H1 (cell line): ENCODE data around the gene JMJD8. TPM values are rescaled to one million over a fixed set of nuclear protein-coding genes. Genes with fewer than 3 reads are reported as not detected.

Experiments used
- CTCF ChIA-PET: fragments of 300-600 bp; sonication (Branson Sonifier 250); formaldehyde crosslinking; loops from one replicate; lab custom pipeline; 2021; ENCODE audit not compliant: partially characterized antibody; lab: Charles Lee
- POLR2A ChIA-PET: fragments of 300-600 bp; sonication (Branson Sonifier 250); formaldehyde crosslinking; loops from one replicate; lab custom pipeline; 2021; ENCODE audit warnings: inconsistent platforms; ENCODE audit not compliant: partially characterized antibody; lab: Charles Lee
- DNase-seq, 2 experiments: peaks; one replicate each; pipeline versions ENCODE4 v3.0.0 to v3.0.0-alpha.2; 2010 to 2022; ENCODE audit warnings: low spot score in 2 of 2, low read depth in 1 of 2, mixed read lengths in 1 of 2
- FAIRE-seq: peaks from 2 replicates; lab custom pipeline; 2011; peaks lifted over from hg19 to GRCh38; lab: Jason Lieb, UNC
- H2AFZ ChIP-seq: 2 replicates; pipeline ENCODE4 v1.8.1; 2012; ENCODE audit warnings: low read length, inconsistent platforms
- H2AK5ac ChIP-seq: 2 replicates; pipeline ENCODE4 v1.6.1; 2013; ENCODE audit warnings: low read depth, low read length
- H2BK120ac ChIP-seq: replicated peaks from 2 replicates; pipeline ENCODE3; 2013; ENCODE audit warnings: low read depth, low read length, inconsistent platforms
- H2BK12ac ChIP-seq: 2 replicates; pipeline ENCODE4 v1.6.1; 2013; ENCODE audit warnings: low read depth, low read length
- H2BK15ac ChIP-seq: 2 replicates; pipeline ENCODE4 v1.6.1; 2013; ENCODE audit warnings: low read length
- H2BK20ac ChIP-seq: 2 replicates; pipeline ENCODE4 v1.6.1; 2013; ENCODE audit warnings: low read length
- H2BK5ac ChIP-seq: 2 replicates; pipeline ENCODE4 v1.6.1; 2013; ENCODE audit warnings: low read depth, low read length
- H3K14ac ChIP-seq: 2 replicates; pipeline ENCODE4 v1.6.1; 2013; ENCODE audit warnings: inconsistent platforms; ENCODE audit not compliant: insufficient read length
- H3K18ac ChIP-seq: 2 replicates; pipeline ENCODE4 v1.6.1; 2013; ENCODE audit warnings: low read length; ENCODE audit errors: extremely low read depth
- H3K23ac ChIP-seq: 2 replicates; pipeline ENCODE4 v1.6.1; 2013; ENCODE audit warnings: inconsistent platforms; ENCODE audit not compliant: insufficient read length
- H3K23me2 ChIP-seq: 2 replicates; pipeline ENCODE4 v1.6.1; 2013; ENCODE audit warnings: low read depth, low read length
- H3K27ac ChIP-seq: 2 replicates; pipeline ENCODE4 v1.6.1; 2011; ENCODE audit warnings: low read depth, low read length, inconsistent platforms
- H3K27me3 ChIP-seq, 4 experiments: replicated peaks in 1 of 4; 1 replicate in 1 of 4; 2 replicates in 3 of 4; pipeline versions ENCODE4 v1.6.1 to v1.8.1; 2011 to 2013; ENCODE audit warnings: low read length in 3 of 4, mild to moderate bottlenecking in 3 of 4, inconsistent platforms in 2 of 4, mixed read lengths in 2 of 4, moderate library complexity in 1 of 4; ENCODE audit not compliant: control insufficient read depth in 3 of 4, insufficient read depth in 3 of 4; ENCODE audit errors: extremely low read depth in 1 of 4
- H3K36me3 ChIP-seq, 4 experiments: 2 replicates each; pipeline versions ENCODE4 v1.6.1 to v1.8.1; 2011 to 2013; ENCODE audit warnings: mild to moderate bottlenecking in 4 of 4, low read length in 3 of 4, moderate library complexity in 2 of 4, control low read depth in 1 of 4, inconsistent platforms in 1 of 4; ENCODE audit not compliant: insufficient read depth in 4 of 4, control insufficient read depth in 2 of 4
- H3K4ac ChIP-seq: replicated peaks from 2 replicates; pipeline ENCODE3; 2013; ENCODE audit warnings: low read length, low read depth, mixed read lengths, inconsistent platforms; ENCODE audit not compliant: insufficient read length
- H3K4me1 ChIP-seq, 4 experiments: replicated peaks in 1 of 4; 1 replicate in 1 of 4; 2 replicates in 3 of 4; pipeline versions ENCODE4 v1.6.1 to v1.8.1; 2011 to 2013; ENCODE audit warnings: low read length in 3 of 4, inconsistent platforms in 2 of 4, mixed read lengths in 1 of 4; ENCODE audit not compliant: insufficient read depth in 4 of 4, control insufficient read depth in 3 of 4
- H3K4me2 ChIP-seq, 2 experiments: 2 replicates each; pipeline versions ENCODE4 v1.6.1 to v1.8.1; 2011 to 2013; ENCODE audit warnings: low read depth in 2 of 2, low read length in 2 of 2, control low read depth in 1 of 2, inconsistent platforms in 1 of 2, mild to moderate bottlenecking in 1 of 2; ENCODE audit not compliant: insufficient read depth in 1 of 2
- H3K4me3 ChIP-seq, 4 experiments: fragments of 200-600, 300-600 bp in 1 of 4; sonication (generic), shearing (Covaris generic), sonication (Bioruptor Twin) in 1 of 4; 2 replicates each; pipeline versions ENCODE4 v1.5.1 to v1.8.1; 2011 to 2016; ENCODE audit warnings: low read length in 4 of 4, low read depth in 3 of 4, control low read depth in 2 of 4, inconsistent platforms in 2 of 4, mild to moderate bottlenecking in 2 of 4, mixed read lengths in 1 of 4, moderate library complexity in 1 of 4; ENCODE audit not compliant: insufficient read depth in 2 of 4; ENCODE audit errors: extremely low read depth in 1 of 4
- H3K56ac ChIP-seq: replicated peaks from 2 replicates; pipeline ENCODE3; 2013; ENCODE audit warnings: low read depth, mild to moderate bottlenecking, mixed read lengths, low read length, inconsistent platforms; ENCODE audit not compliant: insufficient read length
- H3K79me1 ChIP-seq: 2 replicates; pipeline ENCODE4 v1.6.1; 2013; ENCODE audit warnings: low read depth, low read length, control low read depth
- H3K79me2 ChIP-seq, 2 experiments: 2 replicates each; pipeline versions ENCODE4 v1.6.1 to v1.8.1; 2012 to 2013; ENCODE audit warnings: low read length in 2 of 2, mild to moderate bottlenecking in 2 of 2, inconsistent platforms in 1 of 2; ENCODE audit not compliant: insufficient read depth in 2 of 2, control insufficient read depth in 1 of 2
- H3K9ac ChIP-seq, 4 experiments: replicated peaks in 1 of 4; 1 replicate in 1 of 4; 2 replicates in 3 of 4; pipeline versions ENCODE4 v1.6.1 to v1.8.1; 2011 to 2013; ENCODE audit warnings: low read depth in 3 of 4, low read length in 3 of 4, control low read depth in 2 of 4, mild to moderate bottlenecking in 2 of 4, moderate library complexity in 2 of 4, inconsistent platforms in 1 of 4; ENCODE audit errors: extremely low read depth in 1 of 4
- H3K9me3 ChIP-seq, 2 experiments: 2 replicates each; pipeline versions ENCODE4 v1.6.1 to v1.8.1; 2012 to 2013; ENCODE audit warnings: mild to moderate bottlenecking in 2 of 2, moderate library complexity in 2 of 2, control low read depth in 1 of 2, inconsistent platforms in 1 of 2, low read depth in 1 of 2, low read length in 1 of 2, mixed read lengths in 1 of 2; ENCODE audit not compliant: insufficient read depth in 2 of 2
- H4K20me1 ChIP-seq, 2 experiments: replicated peaks in 1 of 2; 2 replicates each; pipeline versions ENCODE3 to v1.8.1; 2011 to 2013; ENCODE audit warnings: inconsistent platforms in 2 of 2, low read length in 2 of 2, mild to moderate bottlenecking in 1 of 2; ENCODE audit not compliant: insufficient read depth in 2 of 2, control insufficient read depth in 1 of 2
- H4K5ac ChIP-seq: 2 replicates; pipeline ENCODE4 v1.6.1; 2013; ENCODE audit warnings: low read length, low read depth, mixed read lengths, inconsistent platforms; ENCODE audit not compliant: insufficient read length
- H4K8ac ChIP-seq: 2 replicates; pipeline ENCODE4 v1.8.0; 2013; ENCODE audit warnings: mild to moderate bottlenecking, moderate library complexity, low read length, inconsistent platforms; ENCODE audit not compliant: insufficient read depth; ENCODE audit errors: extremely low read depth
- H4K91ac ChIP-seq: replicated peaks from 2 replicates; pipeline ENCODE3; 2013; ENCODE audit warnings: low read length, mixed read lengths, inconsistent platforms; ENCODE audit not compliant: insufficient read length
- CHD2 ChIP-seq: IDR thresholded peaks from 2 replicates; pipeline ENCODE4 v1.6.1; 2012; ENCODE audit warnings: low read length, improper control_type of control experiment
- CREB1 ChIP-seq: IDR thresholded peaks from 2 replicates; pipeline ENCODE4 v1.6.1; 2012; ENCODE audit warnings: inconsistent platforms
- EP300 ChIP-seq, 2 experiments: IDR thresholded peaks; 1 replicate in 1 of 2; 2 replicates in 1 of 2; pipeline ENCODE4 v1.6.1; 2011 to 2012; ENCODE audit warnings: low read depth in 2 of 2, low read length in 2 of 2, mild to moderate bottlenecking in 2 of 2, borderline replicate concordance in 1 of 2, inconsistent platforms in 1 of 2, moderate library complexity in 1 of 2
- EZH2 ChIP-seq: fragments of 200-600 bp; sonication (generic); IDR thresholded peaks from 2 replicates; pipeline ENCODE4 v1.7.1; 2012; ENCODE audit warnings: low read depth, mild to moderate bottlenecking, moderate library complexity, low read length, inconsistent platforms; ENCODE audit not compliant: severe bottlenecking
- HDAC2 ChIP-seq, 2 experiments: fragments of 300-600 bp in 1 of 2; sonication (generic) in 1 of 2; IDR thresholded peaks; 2 replicates each; pipeline ENCODE4 v1.6.1; 2011 to 2012; ENCODE audit warnings: low read depth in 2 of 2, low read length in 2 of 2, mild to moderate bottlenecking in 2 of 2, moderate library complexity in 2 of 2, borderline replicate concordance in 1 of 2, inconsistent platforms in 1 of 2
- HDAC6 ChIP-seq: IDR thresholded peaks from one replicate; pipeline ENCODE4 v1.7.1; 2012; ENCODE audit warnings: low read depth, mild to moderate bottlenecking, inconsistent platforms, low read length, moderate library complexity
- SIN3A ChIP-seq, 2 experiments: IDR thresholded peaks in 1 of 2; conservative IDR thresholded peaks in 1 of 2; 2 replicates each; pipeline ENCODE4 v1.6.1; 2011 to 2012; ENCODE audit warnings: low read length in 2 of 2, improper control_type of control experiment in 1 of 2, low read depth in 1 of 2, mild to moderate bottlenecking in 1 of 2
- USF2 ChIP-seq: IDR thresholded peaks from 2 replicates; pipeline ENCODE4 v1.6.1; 2011; ENCODE audit warnings: low read length, improper control_type of control experiment
- YY1 ChIP-seq: IDR thresholded peaks from 2 replicates; pipeline ENCODE4 v1.6.1; 2011; ENCODE audit warnings: low read depth, mild to moderate bottlenecking, low read length
- WGBS, 2 experiments: shearing (Covaris generic) in 1 of 2; methylation state at CpG; one replicate each; pipeline versions ENCODE4 v1.1.6 to v1.1.7; 2013 to 2015; ENCODE audit warnings: low lambda C conversion rate in 2 of 2, mixed read lengths in 2 of 2, inconsistent platforms in 1 of 2, low coverage in 1 of 2, missing lambda C conversion rate in 1 of 2; ENCODE audit not compliant: insufficient replicate concordance in 2 of 2, insufficient coverage in 1 of 2, insufficient read length in 1 of 2; ENCODE audit errors: extremely low coverage in 1 of 2, missing lambda C conversion rate in 1 of 2; 5-methylcytosine and 5-hydroxymethylcytosine counted together
- polyA plus RNA-seq, 7 experiments: library from polyadenylated mRNA; depleted of rRNA in 3 of 7; stranded (reverse) in 5 of 7; unstranded in 2 of 7; fragments of >200 nt in 5 of 7; fragments of 200-250 nt in 2 of 7; gene quantifications; 1 replicate in 5 of 7; 2 replicates in 1 of 7; 4 replicates in 1 of 7; pipeline versions ENCODE4 v1.2.1 to v1.2.3, GENCODE V29; 2011 to 2013; ENCODE audit warnings: missing spikeins in 2 of 7, mixed read lengths in 2 of 7
- total RNA-seq: library from RNA; stranded (reverse); fragmentation: NEBNext Ultra II Directional; extraction: Animal tissue kit (Norgen Biotek cat#: 25700); gene quantifications from 2 replicates; pipeline ENCODE4 v1.2.1, GENCODE V29; 2021

Gene JMJD8
- total and polyA plus RNA-seq, 2 of the 8 experiments (the other 6 are each of a cell fraction or from before 2014, with no cell fraction given): 46.4 to 87.4 TPM

GRCh38 chr16:648781-649589 is 35.1 kb downstream of the JMJD8 start, which contains the start of gene WDR90:
TSS of gene WDR90 (plus strand) at chr16:649365. CDS start at chr16:649417, 52 bp downstream.
- H3K9me3 ChIP-seq: no peaks in the 10 kb centered on the region
- H2AFZ ChIP-seq: no peak within 1 kb of the TSS
- H3K4me2 ChIP-seq: peak within 1 kb of the TSS; percentile 67 to 86
- peaks cover 0 to 4% (median under 1%) of the 10 kb centered on the region in 4 experiments; a peak in 4 of 7 replicates for H3K4me1 ChIP-seq
- H3K9ac ChIP-seq: peak within 1 kb of the TSS; percentile 38 to 55 (median 50); a peak in 6 of 7 replicates
- H2BK5ac ChIP-seq: peak within 1 kb of the TSS; percentile 52
- peak within 1 kb of the TSS; percentile 82 for H4K8ac ChIP-seq
- H2BK20ac ChIP-seq: no peak within 1 kb of the TSS
- no peak within 1 kb of the TSS for H3K4ac ChIP-seq
- peak within 1 kb of the TSS; percentile 59 to 76 (median 68) for H3K4me3 ChIP-seq
- peak within 1 kb of the TSS; percentile 50; the same call in 1 of the 2 replicates for H2BK12ac ChIP-seq
- peak within 1 kb of the TSS; percentile 32 for H3K18ac ChIP-seq
- H3K36me3 ChIP-seq: peaks cover 0 to 9% (median 1%) of the 10 kb centered on the region in 4 experiments; a peak in 1 of 8 replicates
- H3K56ac ChIP-seq: peak within 1 kb of the TSS; percentile 77
- ChIA-PET POLR2A (interaction anchor here (0.8 to 2.9 kb wide), 21 partner anchors 9 to 278 kb away, joined by 3 to 14 read pairs (median 4); partner anchors contain the start of genes JMJD8, METTL26, MRPL28 and RHBDL1), CTCF (interaction anchor here (0.6 to 7.9 kb wide), 25 partner anchors 8 to 638 kb away, joined by 3 to 104 read pairs (median 5); partner anchors contain the start of genes JMJD8, METTL26, NHLRC4 and RHBDL1)
- H3K79me1 ChIP-seq: no peaks in the 10 kb centered on the region; the same call in 1 of the 2 replicates
- H3K23me2 ChIP-seq: peaks cover 7% of the 10 kb centered on the region
- H4K20me1 ChIP-seq: peaks cover 0 to 9% of the 10 kb centered on the region in 2 experiments
- H3K27ac ChIP-seq: peak within 1 kb of the TSS; percentile 35; the same call in 1 of the 2 replicates
- H4K5ac ChIP-seq: peak within 1 kb of the TSS; percentile 28
- FAIRE-seq: no peak
- no peaks in the 10 kb centered on the region for H3K79me2 ChIP-seq
- no peak within 1 kb of the TSS for H3K23ac ChIP-seq
- H2BK120ac ChIP-seq: no peak within 1 kb of the TSS
- H3K27me3 ChIP-seq: no peaks in the 10 kb centered on the region
- WGBS, 2 experiments: 2% methylated on average over 82 of the region's 91 CpGs; no CpG with 5 or more reads in 1 of the 2 experiments
- H2BK15ac ChIP-seq: no peak within 1 kb of the TSS
- no peak within 1 kb of the TSS for H2AK5ac ChIP-seq
- peak within 1 kb of the TSS; percentile 6 for H4K91ac ChIP-seq
- peak in 1 of 2 experiments; percentile 97 for DNase-seq
- no peak within 1 kb of the TSS for H3K14ac ChIP-seq
- TF ChIP-seq HDAC6 (no peak), CREB1 (peak; percentile 85), SIN3A (conservative IDR thresholded peaks at IDR 0.05 in 1 of 2, IDR thresholded peaks at IDR 0.05 in 1 of 2; ENCODE audit: low read depth in 1 of 2, low read length in 2 of 2) (peak; percentile 94 to 99), EZH2 (no peak), USF2 (peak; percentile 96), YY1 (peak; percentile 98), EP300 (IDR thresholded peaks at IDR 0.05; ENCODE audit: borderline replicate concordance in 1 of 2, low read depth in 2 of 2, low read length in 2 of 2) (no peak), HDAC2 (IDR thresholded peaks at IDR 0.05; ENCODE audit: borderline replicate concordance in 1 of 2, low read depth in 2 of 2, low read length in 2 of 2) (no peak; a peak in 1 of 4 replicates), CHD2 (no peak)
